Body of pancreas (tissue), 4 donors: Measurements from ENCODE around the gene CKM. TPM values are rescaled to one million over a fixed set of nuclear protein-coding genes. Genes with fewer than 3 reads are reported as not detected.

Experiments used
- ATAC-seq: fragments of 150-250 bp; one replicate; pipeline ENCODE4 v1.9.1; 2016
- DNase-seq, 4 donors: peaks; one replicate each; pipeline ENCODE4 v3.0.0-alpha.2; 2019
- H3K27ac ChIP-seq, 4 donors: fragments of 200-600 bp; sonication (generic); 1 replicate in 3 of 4; 2 replicates in 1 of 4; pipeline versions ENCODE4 v1.5.1 to v1.6.1; 2016 to 2019; ENCODE audit warnings: mild to moderate bottlenecking in 1 of 4, mixed read lengths in 1 of 4, moderate library complexity in 1 of 4
- H3K27me3 ChIP-seq, 2 donors: fragments of 200-600 bp; sonication (generic); one replicate each; pipeline ENCODE4 v1.6.0; 2016; ENCODE audit warnings: mild to moderate bottlenecking in 1 of 2
- H3K36me3 ChIP-seq, 2 donors: fragments of 200-600 bp; sonication (generic); replicated peaks in 1 of 2; 2 replicates each; pipeline ENCODE4 v1.5.1; 2016; ENCODE audit warnings: low read depth in 2 of 2; ENCODE audit not compliant: insufficient read depth in 1 of 2
- H3K4me1 ChIP-seq: fragments of 200-600 bp; sonication (generic); one replicate; pipeline ENCODE4 v1.6.0; 2016
- H3K4me3 ChIP-seq, 2 donors: fragments of 200-600 bp; sonication (generic); 1 replicate in 1 of 2; 2 replicates in 1 of 2; pipeline ENCODE4 v1.5.1; 2016 to 2019
- H3K9me3 ChIP-seq, 3 donors: fragments of 200-600 bp; sonication (generic); 1 replicate in 2 of 3; 2 replicates in 1 of 3; pipeline ENCODE4 v1.5.1; 2016
- POLR2A ChIP-seq, 3 donors: fragments of 450-650 bp; IDR thresholded peaks; one replicate each; pipeline ENCODE4 v1.6.1; 2016; ENCODE audit warnings: antibody characterized with exemption in 3 of 3, mild to moderate bottlenecking in 2 of 3
- WGBS, 2 donors: methylation state at CpG; one replicate each; pipeline ENCODE4 v1.1.5; 2017; 5-methylcytosine and 5-hydroxymethylcytosine counted together
- intact Hi-C: fragments of 100-400 bp; cut with DNase I; formaldehyde crosslinking; loops from one replicate; pipeline ENCODE4 v1.15.1; 2023
- total RNA-seq, 2 donors: library from RNA; depleted of rRNA; stranded (reverse); fragments of >200 nt; gene quantifications; one replicate each; pipeline ENCODE4 v1.1.0, GENCODE V29; 2016
- TF ChIP-seq, protein P1 (sequence below), 7 experiments: fragments of 450-650 bp in 4 of 7; fragments of 200-600 bp in 3 of 7; sonication (generic) in 3 of 7; IDR thresholded peaks; one replicate each; pipeline ENCODE4 v1.5.1; 2016 to 2019; ENCODE audit warnings: antibody characterized with exemption in 7 of 7

CKM gene
- total RNA-seq, 2 donors from 2014 or later: not detected

DNA sequence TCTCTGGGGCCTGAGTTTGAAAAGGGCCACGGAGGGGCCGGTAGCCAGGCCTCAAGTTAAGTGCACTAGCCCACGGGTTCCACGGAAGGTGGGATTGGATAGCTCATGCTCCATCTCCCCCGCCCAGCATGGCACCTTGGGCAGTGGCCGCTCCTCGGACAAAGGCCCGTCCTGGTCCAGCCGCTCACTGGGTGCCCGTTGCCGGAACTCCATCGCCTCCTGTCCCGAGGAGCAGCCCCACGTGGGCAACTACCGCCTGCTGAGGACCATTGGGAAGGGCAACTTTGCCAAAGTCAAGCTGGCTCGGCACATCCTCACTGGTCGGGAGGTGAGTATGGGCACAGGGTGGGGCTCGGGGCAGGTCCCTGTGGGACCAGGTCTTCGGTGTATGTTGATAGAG, 63.8 kb downstream of the CKM start:
- 91 to 93% methylated on average over 8 to 19 of the region's 19 CpGs for WGBS, 2 donors
- H3K9me3 ChIP-seq: no peaks in the 10 kb centered on the region
- intact Hi-C loops: no loop called here
- ATAC-seq (no peak), DNase-seq (no peak)
- H3K27ac ChIP-seq: no peak overlapping the region
- no peaks in the 10 kb centered on the region for H3K27me3 ChIP-seq
- TF ChIP-seq POLR2A (IDR thresholded peaks at IDR 0.05): no peak
- TF ChIP-seq, protein P1, sequence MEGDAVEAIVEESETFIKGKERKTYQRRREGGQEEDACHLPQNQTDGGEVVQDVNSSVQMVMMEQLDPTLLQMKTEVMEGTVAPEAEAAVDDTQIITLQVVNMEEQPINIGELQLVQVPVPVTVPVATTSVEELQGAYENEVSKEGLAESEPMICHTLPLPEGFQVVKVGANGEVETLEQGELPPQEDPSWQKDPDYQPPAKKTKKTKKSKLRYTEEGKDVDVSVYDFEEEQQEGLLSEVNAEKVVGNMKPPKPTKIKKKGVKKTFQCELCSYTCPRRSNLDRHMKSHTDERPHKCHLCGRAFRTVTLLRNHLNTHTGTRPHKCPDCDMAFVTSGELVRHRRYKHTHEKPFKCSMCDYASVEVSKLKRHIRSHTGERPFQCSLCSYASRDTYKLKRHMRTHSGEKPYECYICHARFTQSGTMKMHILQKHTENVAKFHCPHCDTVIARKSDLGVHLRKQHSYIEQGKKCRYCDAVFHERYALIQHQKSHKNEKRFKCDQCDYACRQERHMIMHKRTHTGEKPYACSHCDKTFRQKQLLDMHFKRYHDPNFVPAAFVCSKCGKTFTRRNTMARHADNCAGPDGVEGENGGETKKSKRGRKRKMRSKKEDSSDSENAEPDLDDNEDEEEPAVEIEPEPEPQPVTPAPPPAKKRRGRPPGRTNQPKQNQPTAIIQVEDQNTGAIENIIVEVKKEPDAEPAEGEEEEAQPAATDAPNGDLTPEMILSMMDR (IDR thresholded peaks at IDR 0.05): no peak
- H3K36me3 ChIP-seq: no peaks in the 10 kb centered on the region
- no peak overlapping the region for H3K4me3 ChIP-seq
- H3K4me1 ChIP-seq: peaks cover 6% of the 10 kb centered on the region

DNA sequence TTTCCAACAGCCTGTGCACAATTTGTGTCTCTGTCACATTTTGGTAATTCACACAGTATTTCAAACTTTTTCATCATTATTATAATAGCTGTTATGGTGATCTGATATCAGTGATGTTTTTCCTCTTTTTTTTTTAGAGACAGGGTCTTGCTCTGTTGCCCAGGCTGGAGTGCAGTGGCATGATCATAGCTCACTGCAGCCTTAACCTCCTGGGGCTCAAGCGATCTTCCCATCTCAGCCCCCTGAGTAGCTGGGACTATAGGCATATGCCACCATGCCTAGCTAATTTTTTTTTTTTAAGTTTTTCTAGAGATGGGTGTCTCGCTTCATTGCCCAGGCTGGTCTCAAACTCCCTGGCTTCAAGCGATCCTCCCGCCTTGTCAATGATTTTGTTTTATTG, 65.8 kb downstream of the CKM start:
- intact Hi-C loops: no loop called here
- WGBS, 2 donors: 98% methylated on average over 4 of the region's 4 CpGs
- peaks cover 27% of the 10 kb centered on the region for H3K4me1 ChIP-seq

More for the DNA sequence above, 65.8 kb downstream of the CKM start:
- ATAC-seq (no peak), DNase-seq (no peak)
- no peaks in the 10 kb centered on the region for H3K36me3 ChIP-seq
- no peaks in the 10 kb centered on the region for H3K9me3 ChIP-seq
- H3K27me3 ChIP-seq: no peaks in the 10 kb centered on the region
- H3K27ac ChIP-seq: no peak overlapping the region
- H3K4me3 ChIP-seq: no peak overlapping the region
- TF ChIP-seq, protein P1 (IDR thresholded peaks at IDR 0.05): no peak
- TF ChIP-seq POLR2A (IDR thresholded peaks at IDR 0.05): no peak

Other genes starting within 250 kb of the CKM start
- under 1 TPM in 1 of 2 donors, not detected in 1; 0.26 TPM for gene ZNF296, start 246.4 kb downstream of the CKM start, total RNA-seq
- gene GEMIN7, start 243.6 kb downstream of the CKM start, total RNA-seq: 10 to 100 TPM; 15.8 to 19.5 TPM
- gene PPP1R37, start 229.7 kb downstream of the CKM start, total RNA-seq: 10 to 100 TPM; 16.6 to 49.8 TPM
- not detected for gene NKPD1, start 161.9 kb downstream of the CKM start, total RNA-seq
- gene TRAPPC6A, start 144.6 kb downstream of the CKM start, total RNA-seq: 1 to 10 TPM in 1 of 2 donors, not detected in 1; 8.3 TPM
- 10 to 100 TPM in 1 of 2 donors, 1 to 10 TPM in 1; 4.9 to 12.5 TPM for gene BLOC1S3, start 144.1 kb downstream of the CKM start, total RNA-seq
- 1 to 10 TPM; 4.2 to 6.9 TPM for gene EXOC3L2, start 77.5 kb downstream of the CKM start, total RNA-seq
- 10 to 100 TPM in 1 of 2 donors, 1 to 10 TPM in 1; 9.2 to 12.5 TPM for gene MARK4, start 71.6 kb downstream of the CKM start, total RNA-seq
- 10 to 100 TPM in 1 of 2 donors, 1 to 10 TPM in 1; 1.3 to 11.7 TPM for gene KLC3, start 17.9 kb upstream of the CKM start, total RNA-seq
- gene ERCC2, start 47.7 kb upstream of the CKM start, total RNA-seq: 10 to 100 TPM in 1 of 2 donors, 1 to 10 TPM in 1; 7.8 to 29.3 TPM
- gene PPP1R13L, start 82.2 kb upstream of the CKM start, total RNA-seq: 10 to 100 TPM; 26.4 to 32.9 TPM
- gene POLR1G, start 83.8 kb upstream of the CKM start, total RNA-seq: 1 to 10 TPM; 1.8 to 2.0 TPM
- 10 to 100 TPM; 91.3 to 97.9 TPM for gene ERCC1, start 101.0 kb upstream of the CKM start, total RNA-seq
- 10 to 100 TPM in 1 of 2 donors, 1 to 10 TPM in 1; 4.2 to 84.7 TPM for gene FOSB, start 145.1 kb upstream of the CKM start, total RNA-seq
- gene RTN2, start 174.2 kb upstream of the CKM start, total RNA-seq: 1 to 10 TPM; 2.9 to 5.6 TPM
- gene PPM1N, start 175.6 kb upstream of the CKM start, total RNA-seq: not detected
- gene VASP, start 184.6 kb upstream of the CKM start, total RNA-seq: 10 to 100 TPM; 27.0 to 29.7 TPM